GM18508 (cell line): ENCODE data around the gene CKLF.
"Not testable (repeated sequence)": the region's sequence is repeated elsewhere in the genome, so short reads cannot be mapped to it uniquely, and the experiment has no call there.

Experiments used
- ATAC-seq: cut with Tn5 transposase; IDR thresholded peaks from one replicate; pipeline ENCODE4 v1.9.1; 2021; ENCODE audit warnings: moderate number of reproducible peaks; ENCODE audit not compliant: insufficient read depth, unreplicated experiment

CKLF gene

GRCh38 chr16:66610111-66610820 is 57.9 kb downstream of the CKLF start:
- no peak for ATAC-seq

- not testable (repeated sequence) for ATAC-seq
Measured at GRCh38 chr16:66611911-66612310, 59.5 kb downstream of the CKLF start.

GRCh38 chr16:66612422-66612821 is 60.0 kb downstream of the CKLF start:
- no peak for ATAC-seq

- ATAC-seq, result no peak
Measured at GRCh38 chr16:66614161-66614802, 61.9 kb downstream of the CKLF start.
